LHCN-M2 (cell line): ENCODE results near the gene SPRED3. TPM values are rescaled to one million over a fixed set of nuclear protein-coding genes. Genes with fewer than 3 reads are reported as not detected.
"Not testable (repeated sequence)": the region's sequence is repeated elsewhere in the genome, so short reads cannot be mapped to it uniquely, and the experiment has no call there.

Experiments used
- DNase-seq: peaks from one replicate; pipeline ENCODE4 v3.0.0-alpha.2; 2012; ENCODE audit warnings: low read depth
- total RNA-seq: library from RNA; depleted of rRNA; stranded (reverse); fragments of >200 nt; gene quantifications from 2 replicates; pipeline ENCODE4 v1.2.3, GENCODE V29; 2014

The SPRED3 gene
- total RNA-seq, 1 experiment from 2014 or later = 6.9 TPM

DNA sequence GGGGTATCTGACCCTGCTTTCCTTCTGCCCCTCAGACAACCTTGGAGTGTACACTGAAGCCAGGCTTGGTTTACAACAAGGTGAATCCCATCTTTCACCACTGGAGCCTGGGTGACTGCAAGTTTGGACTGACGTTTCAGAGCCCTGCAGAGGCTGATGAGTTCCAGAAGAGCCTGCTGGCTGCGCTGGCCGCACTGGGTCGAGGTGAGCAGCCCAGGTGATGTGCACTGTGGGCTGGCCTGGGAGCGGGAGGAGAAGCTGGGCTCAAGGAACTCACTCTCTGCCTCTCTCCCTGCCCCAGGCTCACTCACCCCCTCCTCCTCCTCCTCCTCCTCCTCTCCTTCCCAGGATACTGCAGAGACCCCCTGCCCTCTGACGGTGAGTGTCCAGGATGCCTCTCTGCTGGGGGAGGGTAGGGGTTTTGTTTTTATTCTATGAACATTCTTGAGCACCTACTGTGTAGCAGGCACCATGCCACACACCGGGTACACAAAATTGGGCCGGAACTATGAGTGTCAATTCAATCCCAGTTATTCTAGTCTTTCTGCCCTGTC, 3.5 kb downstream of the SPRED3 start:
- DNase-seq = no peak

DNA sequence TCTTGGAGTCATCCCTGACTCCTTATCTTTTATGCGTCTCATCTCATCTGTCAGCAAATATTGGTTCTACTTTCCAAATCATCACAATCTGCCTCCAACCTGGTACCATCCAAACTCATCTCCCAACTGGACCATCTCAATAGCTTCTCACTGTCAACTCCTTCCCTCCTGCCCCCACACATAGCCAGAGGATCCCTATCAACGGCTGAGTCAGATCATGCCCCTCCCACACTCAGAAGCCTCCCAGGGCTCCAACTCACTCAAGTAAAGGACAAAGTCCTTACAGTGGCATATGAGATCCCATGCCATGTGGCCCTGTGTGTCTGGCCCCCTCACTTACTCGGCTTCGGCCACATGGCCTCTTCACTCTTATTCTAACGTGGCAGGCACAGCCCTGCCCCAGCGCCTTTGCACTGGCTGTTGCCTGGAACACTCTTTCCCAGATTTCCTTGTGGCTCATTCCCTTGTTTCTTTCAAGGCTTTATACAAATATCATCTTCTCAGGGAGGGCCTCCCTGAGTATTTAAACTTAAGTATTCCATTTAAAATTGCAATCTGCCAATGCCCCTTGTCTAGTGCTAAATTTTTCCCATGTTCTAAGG, 4.3 kb downstream of the SPRED3 start:
- peak; percentile 35 for DNase-seq

DNA sequence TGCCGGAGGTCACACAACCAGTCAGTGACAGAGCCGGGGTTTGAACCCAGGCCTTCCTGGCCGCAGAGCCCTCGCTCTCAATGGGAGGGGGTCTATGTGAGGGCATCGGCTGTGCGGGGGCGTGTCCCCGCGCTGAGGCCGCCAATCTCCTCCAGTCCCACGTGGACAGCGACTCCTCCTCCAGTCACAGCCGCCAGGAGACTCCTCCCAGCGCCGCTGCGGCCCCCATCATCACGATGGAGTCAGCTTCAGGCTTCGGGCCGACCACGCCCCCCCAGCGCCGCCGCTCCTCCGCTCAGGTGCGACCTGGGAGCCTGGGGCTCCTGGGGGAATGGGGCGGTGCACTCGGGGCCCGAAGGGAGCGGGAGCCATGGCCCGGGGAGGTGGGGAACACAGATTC, 6.0 kb downstream of the SPRED3 start:
- DNase-seq = no peak

DNA sequence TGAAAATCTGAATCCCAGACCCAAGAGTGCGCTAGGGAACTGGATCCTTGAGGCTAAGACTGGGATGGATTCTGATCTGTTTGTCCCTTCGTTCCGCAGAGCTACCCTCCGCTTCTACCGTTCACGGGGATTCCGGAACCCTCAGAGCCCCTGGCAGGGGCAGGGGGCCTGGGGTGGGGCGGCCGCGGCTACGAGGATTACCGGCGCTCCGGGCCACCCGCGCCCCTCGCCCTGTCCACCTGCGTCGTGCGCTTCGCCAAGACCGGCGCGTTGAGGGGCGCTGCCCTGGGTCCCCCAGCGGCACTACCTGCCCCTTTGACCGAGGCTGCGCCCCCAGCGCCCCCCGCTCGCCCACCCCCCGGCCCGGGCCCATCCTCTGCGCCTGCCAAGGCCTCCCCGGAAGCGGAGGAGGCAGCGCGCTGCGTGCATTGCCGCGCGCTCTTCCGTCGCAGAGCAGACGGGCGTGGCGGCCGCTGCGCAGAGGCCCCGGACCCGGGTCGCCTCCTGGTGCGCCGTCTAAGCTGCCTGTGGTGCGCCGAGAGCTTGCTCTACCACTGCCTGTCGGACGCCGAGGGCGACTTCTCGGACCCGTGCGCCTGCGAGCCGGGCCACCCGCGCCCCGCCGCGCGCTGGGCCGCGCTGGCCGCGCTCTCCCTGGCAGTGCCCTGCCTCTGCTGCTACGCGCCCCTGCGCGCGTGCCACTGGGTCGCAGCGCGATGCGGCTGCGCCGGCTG, 7.1 kb downstream of the SPRED3 start:
- no peak for DNase-seq

DNA sequence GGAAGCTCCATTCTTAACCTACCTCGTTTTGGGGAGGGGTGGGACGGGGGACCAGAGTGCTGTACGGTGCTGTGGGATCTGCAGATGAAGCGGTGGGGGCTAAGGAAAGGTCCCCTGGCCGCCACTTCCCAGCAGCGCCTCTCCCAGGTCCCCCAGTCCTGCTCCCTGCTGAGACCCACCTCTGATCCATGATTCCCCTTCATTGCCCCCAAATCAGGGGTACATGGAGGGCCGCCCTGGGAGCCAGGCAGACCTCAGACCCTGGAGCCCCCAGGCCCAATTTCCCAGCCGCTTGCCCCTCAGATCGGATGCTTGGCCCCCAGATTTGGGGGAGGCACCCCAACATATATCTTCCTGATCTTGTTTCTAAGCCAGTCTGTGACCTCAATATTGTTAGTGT, 10.6 kb downstream of the SPRED3 start:
- DNase-seq = no peak

DNA sequence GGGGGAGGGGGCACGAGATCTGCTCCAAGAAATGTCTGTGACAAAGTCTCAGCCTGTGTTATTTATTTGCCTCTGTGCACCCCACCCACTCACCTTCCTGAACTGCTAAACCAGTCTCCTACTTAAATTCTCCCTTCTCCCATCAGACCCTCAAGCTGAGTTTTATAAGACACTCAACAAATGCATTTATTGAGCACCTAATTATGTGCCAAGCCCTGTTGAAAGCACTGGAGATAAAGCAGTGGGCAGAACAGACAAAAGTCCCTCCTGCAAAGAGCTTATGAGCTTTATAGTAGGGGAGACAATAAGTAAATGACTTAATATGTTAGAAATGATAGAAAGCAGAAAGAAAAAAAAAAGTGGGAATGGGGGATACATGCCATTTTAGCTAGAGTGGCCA, 11.0 kb downstream of the SPRED3 start:
- DNase-seq = no peak

DNA sequence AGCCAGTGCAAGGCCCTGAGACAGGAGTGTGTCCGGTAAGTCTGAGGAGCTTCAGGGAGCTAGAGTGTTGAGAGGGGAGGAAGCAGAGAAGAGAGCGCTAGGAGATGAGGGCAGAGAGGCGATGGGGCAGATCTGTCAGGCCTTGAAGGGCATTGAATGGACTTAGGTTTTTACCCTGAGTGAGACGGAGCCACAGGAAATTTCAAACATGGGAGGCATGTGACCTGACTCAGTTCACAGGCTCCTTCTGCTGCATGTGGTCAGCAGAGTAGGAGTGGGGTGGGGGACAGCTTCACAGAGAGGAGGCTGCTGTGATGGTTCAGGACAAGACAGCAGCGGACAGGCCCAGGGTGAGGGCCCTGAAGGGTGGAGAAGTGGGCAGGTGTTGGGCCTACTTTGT, 11.9 kb downstream of the SPRED3 start:
- DNase-seq = no peak

DNA sequence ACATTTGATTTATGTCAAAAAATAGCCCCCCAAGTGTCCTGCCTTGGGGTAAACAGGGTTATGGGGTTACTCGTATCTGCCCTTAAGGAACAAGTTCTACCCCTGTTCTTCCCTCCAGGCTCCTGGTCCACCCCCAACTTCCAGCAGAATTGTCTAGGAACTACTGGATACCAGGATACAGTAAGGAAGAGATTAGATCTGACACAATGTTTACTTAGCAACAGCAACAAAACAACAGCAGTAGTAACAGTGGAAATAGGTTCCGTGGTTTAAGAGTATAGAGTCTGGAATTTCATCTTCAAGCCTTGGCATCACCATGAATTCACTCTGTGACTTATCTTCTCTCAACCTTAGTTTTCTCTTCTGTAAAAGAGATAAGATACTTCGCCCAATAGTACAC, 12.7 kb downstream of the SPRED3 start:
- DNase-seq = peak; percentile 57

DNA sequence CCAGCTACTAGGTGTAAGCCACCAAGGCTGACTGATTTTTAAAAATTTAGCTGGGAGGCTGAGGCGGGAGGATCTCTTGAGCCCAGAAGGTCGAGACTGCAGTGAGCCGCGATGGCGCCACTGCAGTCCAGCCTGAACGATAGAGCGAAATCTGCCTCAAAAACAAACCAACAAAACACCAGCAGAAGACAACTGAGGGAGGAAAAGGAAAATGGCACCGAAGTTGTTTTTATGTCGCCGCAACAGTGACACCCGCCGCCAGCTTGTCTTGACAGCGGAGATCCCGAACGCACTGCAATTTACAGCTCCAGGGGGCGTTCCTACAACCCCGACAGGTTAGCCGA, 14.1 kb downstream of the SPRED3 start:
- DNase-seq = no peak

DNA sequence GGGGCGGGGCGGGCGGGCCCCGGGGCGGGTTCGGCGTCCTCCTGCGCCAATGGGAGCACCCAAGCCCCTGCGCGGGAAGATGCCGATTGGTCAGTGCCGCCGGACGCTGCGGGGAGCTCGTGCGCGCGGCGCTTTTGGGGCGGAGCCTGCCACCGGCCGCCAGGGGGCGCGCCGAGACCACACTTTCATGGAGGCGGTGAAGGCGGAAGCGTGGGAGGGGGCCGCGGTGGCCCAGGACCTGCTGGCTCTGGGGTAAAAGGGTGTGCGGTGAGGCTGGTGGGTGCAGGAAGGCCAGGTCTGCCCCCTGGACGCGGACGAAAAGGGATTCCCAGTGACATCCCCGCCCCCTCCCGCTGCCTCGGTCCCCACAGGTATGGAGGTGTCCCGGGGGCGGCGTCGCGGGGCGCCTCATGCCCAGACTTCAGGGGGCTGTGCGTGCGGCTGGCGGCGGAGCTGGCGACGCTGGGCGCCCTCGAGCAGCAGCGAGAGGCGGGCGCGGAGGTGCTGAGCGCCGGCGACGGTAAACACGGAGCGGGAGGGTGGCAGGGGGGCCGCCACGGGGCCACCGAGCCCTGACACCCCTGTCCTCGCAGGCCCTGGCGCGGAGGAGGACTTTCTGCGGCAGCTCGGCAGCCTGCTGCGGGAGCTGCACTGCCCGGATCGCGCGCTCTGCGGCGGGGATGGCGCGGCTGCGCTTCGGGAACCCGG, 14.6 kb downstream of the SPRED3 start, which contains the start of gene FAM98C:
FAM98C (plus strand) TSS at position 127 of the 708 bp plus-strand sequence; CDS start at position 188, 61 bp downstream.
- DNase-seq = peak; percentile 94

DNA sequence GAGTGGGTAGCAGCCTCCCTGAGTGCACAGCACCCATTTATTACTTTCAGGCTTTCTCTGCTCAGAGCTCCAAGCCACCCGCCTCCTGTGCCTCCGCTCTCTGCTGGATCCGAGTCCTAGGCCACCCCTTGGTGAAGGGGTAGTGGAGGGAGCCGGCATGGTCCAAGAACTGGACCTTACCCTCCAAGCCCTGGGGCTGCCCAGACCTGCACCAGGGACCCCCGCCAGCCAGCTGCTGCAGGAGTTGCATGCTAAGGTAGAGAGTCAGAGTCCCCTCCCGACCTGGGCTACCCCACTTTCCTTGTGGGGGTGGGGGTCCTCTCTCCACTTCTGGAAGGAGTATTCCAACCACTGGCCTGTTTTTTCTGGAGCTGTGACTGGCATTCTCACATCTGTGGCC, 16.4 kb downstream of the SPRED3 start:
- no peak for DNase-seq

DNA sequence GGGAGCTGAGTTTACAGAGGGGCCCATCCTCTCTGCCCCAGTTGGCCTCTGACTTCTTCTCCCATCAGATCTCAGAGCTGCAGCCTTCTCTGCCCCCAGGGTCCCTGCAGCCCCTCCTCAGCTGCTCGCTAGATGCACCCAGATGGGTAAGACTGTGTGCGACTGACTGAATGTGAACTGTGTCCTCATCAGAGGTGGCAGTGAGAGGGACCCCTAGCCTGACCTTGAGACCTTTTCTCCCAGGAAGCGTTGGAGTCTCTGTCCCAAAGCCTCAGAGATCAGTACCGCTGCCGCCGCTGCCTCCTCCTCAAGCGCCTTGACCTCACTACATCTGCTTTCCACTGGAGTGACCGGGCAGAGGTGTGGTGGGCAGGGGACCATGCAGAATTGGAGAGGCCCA, 16.8 kb downstream of the SPRED3 start:
- no peak for DNase-seq

DNA sequence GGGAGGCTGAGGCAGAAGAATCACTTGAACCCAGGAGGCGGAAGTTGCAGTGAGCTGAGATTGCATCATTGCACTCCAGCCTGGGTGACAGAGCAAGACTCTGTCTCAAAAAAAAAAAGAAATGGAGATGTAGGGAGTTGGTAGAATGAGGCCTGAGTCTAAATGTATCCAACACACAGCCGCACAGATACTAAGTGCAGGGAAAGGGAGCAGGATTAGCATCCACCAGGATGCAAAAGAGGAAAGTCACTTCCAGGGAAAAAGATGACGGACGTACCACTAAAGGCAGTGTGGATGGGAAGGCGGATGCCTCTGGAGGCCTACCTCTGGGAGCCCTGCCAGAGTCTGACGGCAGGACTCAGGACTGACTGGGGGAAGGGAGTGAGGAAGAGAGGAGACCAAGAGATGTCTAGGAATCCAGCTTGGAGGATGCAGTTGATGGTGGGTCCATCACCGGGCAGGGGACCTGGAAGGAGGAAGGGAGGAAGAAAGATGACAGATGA, 21.2 kb downstream of the SPRED3 start:
- DNase-seq = no peak

DNA sequence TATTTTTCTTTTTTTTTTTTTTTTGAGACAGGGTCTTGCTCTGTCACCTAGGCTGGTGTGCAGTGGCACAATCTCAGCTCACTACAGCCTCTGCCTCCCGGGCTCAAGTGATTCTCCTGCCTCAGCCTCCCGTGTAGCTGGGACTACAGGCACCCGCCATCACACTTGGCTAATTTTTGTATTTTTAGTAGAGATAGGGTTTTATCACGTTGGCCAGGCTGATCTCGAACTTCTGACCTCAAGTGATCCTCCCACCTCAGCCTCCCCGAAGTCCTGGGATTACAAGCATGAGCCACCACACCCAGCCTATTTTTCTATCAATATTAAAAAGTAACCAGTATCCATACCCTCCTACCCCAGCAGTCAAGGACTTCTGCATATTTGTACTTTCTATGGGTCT, 21.9 kb downstream of the SPRED3 start:
- DNase-seq = not testable (repeated sequence)

DNA sequence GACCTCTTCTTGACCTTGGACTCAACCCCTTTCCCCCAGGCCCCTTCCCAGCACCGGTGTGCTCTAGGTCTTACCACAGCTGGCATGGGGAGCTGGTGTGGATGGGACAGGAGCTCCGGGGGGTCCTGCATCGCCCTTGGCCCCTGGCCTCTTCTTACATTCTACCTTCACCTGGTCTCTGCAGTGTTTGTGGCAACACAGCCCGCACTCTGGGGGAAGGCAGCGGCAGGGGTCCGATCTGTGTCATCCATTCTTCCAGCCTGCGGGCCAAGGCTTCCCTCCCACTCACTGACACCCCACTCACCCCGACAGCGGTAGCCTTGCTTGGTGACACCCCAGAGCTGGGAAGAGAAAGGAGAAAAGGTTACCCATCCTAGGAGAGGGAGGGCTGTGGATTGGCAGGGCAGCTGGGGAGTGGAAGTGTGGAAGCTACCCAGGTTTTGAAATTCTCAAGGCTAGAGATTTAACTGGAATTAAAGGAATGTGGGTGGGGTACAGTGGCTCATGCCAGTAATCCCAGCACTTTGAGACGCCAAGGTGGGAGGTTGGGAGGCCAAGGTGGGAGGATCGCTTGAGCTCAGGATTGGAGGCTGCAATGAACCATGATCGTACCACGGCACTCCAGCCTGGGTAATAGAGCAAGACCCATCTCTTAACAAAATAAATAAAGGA, 22.7 kb downstream of the SPRED3 start:
- no peak for DNase-seq

DNA sequence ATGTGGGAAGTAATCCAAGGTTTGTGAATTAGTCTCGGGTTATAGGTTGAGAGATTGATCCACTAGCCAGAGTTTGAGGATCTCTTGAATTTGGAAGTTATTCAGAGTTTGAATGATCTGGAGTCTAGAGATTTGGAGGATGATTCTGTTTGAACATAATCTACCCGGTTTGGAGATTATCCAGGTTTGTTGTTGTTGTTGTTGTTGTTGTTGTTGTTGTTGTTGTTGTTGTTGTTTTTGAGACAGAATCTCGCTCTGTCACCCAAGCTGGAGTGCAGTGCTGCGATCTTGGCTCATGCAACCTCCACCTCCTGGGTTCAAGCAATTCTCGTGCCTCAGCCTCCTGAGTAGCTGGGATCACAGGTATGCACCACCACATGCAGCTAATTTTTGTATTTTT, 23.4 kb downstream of the SPRED3 start:
- DNase-seq = not testable (repeated sequence)

DNA sequence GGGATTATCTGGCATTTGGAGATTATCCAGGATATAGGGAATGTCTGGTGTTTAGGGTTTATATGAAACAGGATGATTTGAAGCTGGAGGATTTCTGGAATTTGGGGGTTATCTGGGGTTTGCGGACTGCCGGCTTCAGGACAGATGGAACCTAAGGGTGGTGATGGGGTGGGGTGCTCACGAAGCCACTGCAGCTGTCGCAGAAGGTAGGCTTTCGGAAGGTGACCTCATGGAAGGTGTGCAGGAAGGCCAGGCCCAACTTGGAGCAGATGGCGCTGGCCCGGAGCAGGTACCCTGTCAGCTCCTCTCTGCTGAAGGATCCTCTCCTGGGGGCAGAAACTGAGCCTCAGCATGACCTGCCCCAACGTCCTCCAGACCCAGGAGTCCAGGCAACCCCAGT, 24.0 kb downstream of the SPRED3 start:
- DNase-seq = no peak

DNA sequence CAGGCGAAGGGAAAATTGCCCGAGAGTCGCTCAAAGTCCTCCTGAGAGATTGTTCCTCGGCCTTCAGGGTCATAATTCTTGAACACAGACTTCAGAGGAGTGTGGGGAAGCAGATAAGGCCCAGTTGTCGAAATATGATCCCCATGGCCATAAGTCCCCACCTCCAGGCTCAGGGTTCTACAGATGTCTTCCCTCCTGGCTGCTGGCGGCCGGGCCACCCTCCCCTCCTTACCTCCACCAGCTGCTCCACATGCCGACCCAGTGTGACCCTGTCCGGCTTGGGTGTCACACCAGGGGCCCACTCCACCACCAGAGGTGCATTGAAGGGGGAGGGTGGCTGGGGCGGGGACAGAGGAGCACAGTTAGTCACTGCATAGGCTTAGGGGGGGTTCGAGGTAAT, 24.5 kb downstream of the SPRED3 start:
- no peak for DNase-seq

DNA sequence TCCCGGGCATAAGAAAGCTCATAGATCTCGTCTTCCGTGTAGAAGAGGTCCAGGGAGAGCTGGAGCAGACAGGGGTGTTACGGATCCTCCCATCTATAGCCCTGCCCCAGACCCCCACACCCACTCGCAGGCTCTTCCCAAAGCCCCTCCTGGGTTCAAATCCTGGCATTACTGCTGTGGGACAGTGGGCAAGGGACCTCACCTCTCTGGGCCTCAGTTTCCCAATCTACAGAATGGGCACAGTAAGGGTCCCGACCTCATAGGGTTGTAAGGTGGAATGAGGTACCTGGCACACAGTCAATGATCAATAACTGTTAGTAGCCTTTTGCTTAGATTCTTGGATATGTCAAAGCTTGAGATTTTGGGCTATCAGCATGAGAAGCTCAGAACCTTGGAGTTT, 24.9 kb downstream of the SPRED3 start:
- DNase-seq = no peak

DNA sequence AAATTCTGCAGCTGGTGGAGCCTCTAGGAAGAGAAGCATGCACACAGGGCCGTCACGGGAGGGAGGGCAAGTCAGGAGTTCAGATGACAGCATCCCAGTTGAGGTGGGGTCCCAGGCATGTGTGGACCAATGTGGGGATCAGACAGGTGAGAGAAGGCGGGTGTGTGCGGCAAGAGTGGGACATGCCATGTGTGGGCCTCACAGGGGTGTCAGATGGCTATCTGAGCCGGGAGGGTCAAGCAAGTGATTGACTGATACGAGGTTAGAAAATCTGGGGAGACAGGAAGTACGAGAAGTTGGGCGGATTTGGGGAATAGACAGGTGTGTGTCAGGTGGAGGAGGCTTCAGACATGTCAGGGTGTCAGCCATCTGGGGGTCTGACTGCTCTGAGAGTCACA, 28.6 kb downstream of the SPRED3 start:
- DNase-seq = no peak

DNA sequence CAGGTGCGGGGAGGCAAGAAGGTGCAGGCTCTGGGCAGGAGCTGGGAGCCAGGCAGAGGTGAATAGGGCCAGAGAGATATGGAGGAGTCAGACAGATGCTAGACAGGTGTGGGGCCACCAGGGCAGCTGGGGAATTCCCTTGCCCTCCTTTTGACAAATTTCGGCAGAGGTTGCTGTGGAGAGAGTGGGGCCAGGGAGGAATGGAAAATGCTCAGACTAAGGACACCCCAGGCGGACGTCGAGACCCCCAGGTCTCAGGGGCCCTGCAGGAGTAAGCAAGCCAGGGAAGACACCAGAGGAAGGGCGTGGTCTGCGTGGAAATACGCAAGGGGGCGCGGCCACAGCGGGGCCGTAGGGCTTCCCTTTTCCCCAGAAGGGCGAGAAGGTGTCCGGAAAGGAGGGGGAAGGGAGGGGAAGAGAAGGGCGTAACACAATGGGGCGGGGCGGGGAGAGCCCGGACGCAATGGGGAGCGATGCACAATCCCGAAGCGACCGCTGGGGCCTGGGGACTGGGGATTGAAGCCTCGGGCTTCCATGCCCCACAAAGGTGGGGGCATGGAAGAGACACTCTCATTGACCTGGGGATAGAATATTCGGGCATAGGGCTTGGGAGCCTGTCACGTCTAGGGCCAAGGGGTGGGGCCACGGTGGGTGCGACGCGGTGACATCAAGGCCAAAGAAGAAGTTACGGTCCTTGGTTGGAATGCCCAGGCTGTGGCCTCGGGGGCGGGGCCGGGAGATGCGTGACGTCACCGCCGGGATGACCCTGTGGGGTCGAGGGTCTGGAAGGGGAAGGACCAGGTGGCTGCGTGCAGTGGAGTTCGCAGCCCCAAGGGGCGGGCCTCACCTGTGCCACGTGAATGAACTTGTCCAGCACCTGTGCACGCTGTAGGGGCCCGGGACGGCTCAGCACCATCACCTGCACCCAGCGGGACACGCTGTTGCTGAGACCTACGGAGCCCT, 29.3 kb downstream of the SPRED3 start:
- no peak for DNase-seq
